ENCODE data around the gene PFKFB4.

PFKFB4 gene

DNA sequence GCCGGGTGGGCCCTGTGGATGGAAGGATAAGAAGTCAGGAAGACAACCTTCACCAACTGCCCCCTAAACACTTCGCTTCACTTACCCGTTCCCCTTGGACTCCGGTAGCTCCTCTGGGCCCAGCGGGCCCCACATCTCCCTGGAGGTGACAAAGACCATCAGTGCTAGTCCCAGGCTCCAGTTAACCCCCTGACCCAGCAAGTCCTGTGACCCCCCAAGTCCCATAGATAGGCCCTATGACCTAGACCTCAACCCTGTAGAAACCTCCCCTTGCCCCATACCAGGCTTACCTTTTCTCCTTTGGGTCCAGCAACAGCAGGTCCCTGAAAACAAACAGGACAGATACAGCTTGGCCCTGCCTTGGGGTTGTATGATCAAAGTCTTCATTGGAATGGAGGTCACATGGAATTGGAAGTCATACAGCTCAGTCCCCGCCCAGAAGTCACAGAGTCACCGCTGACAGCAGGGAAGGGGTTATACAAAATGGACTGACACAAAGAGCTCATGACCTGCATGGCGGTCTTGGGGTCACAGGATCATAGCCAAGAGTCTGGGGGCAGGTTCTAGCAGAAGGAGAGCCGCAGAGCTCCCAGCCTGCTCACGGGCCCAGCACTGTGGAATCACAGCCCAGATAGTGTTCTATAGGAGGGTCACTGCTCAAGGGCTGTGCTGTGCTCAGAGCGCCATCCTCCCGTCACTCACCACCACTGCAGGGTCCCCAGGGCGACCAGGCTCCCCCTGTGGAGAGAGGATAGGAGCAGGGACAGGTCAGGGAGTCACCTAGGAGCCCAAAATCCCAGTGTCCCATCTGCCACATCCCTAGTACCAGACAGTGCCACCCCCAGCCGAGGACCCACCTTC lies 25.2 kb upstream of the PFKFB4 start:
- DNase-seq, result no peak

GRCh38 chr3:48576647-48577046 lies 20.0 kb upstream of the PFKFB4 start:
- no peak for DNase-seq

GRCh38 chr3:48575366-48575765 lies 18.8 kb upstream of the PFKFB4 start:
- no peak for DNase-seq

DNA sequence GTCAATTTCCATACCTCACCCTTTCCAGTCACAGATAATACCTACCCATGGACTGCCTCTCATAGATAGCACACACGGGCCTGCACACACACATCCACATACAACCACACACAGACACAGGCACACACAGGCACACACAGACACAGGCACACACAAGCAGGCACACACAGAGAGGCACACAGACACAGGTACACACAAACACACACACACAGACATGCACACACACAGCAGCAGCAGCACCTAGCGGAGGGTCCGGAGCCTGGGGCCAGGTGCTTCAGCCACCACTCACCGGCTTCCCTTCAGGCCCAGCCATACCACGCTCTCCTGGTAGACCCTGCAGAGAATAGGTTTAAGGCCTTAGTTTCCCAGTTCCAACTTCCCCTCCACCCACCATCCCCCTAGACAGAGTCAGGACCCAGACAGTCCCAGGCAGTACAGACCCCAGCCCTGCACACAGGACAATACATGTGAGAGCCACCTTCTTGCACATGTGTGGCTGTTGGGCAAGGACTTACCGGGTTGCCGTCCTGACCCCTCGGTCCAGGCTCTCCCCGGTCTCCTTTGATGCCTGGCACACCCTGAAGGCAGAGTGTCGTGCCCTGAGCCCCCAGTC lies 17.5 kb upstream of the PFKFB4 start:
- DNase-seq, result no peak

GRCh38 chr3:48572517-48572916 lies 15.9 kb upstream of the PFKFB4 start:
- no peak for DNase-seq

DNA sequence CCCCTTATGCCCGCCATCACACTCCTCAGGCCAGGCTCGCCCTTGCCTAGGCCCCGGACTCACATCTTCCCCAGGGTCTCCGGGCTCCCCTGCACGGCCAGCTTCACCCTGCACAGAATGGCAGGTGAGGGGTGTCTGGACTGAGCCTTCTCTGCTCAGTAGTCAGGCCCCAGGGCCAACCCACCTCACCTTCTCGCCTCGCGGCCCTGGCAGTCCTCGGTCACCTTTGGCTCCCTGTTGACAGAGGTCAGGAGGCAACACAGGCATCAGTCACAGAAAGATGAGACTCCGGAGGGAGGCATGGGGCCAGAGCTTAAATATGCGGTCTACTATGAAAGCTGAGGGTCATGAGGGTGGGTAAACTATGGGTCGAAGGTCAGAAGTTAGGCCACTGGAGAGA lies 15.3 kb upstream of the PFKFB4 start:
- DNase-seq, result no peak

DNA sequence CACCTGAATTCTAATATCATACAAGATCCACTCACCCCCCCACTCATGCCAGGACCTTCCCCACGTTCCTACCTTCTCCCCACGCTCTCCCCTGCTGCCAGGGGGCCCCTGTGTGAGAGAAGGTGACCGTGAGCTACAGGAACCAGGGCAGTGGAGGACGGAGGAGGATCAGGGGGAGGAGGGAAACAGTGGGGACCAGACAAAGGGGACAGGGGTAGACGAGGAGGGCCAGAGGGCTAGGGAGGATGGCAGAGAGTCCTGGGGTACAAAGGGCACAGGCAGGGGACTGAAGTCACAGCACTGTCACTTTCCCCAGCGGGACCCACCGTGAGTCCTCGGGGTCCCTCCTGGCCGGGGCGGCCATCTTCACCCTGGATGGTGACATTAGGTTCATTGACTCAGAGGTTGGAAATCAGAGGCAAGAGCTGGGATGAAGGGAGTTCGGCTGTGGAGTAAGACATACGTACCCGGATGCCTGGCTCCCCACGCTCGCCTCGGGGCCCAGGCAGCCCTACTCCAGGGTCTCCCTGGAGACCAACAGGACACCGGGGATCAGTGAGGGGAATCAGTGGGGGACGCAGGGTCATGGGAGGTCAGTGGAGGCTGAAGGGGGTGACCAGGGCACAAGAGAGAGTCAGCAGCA lies 13.3 kb upstream of the PFKFB4 start:
- no peak for DNase-seq

DNA sequence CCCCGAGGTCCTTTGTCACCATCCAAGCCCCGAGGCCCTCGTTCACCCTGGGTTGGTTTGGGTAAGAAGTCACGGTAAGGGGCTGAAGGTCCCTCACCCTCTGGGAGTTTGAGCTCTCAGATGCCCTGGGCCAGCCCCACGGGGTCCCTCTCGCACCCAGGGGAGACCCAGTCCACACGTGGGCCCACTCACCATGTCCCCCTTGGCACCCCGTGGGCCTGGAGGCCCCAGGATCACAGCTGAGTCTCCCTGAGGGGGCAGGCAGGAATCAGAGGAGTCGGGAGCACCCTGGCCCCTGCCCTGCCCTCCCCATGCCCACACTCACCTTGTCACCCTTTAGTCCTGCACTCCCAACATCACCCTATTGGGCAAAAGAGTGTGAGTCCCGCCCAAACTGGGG lies 12.8 kb upstream of the PFKFB4 start:
- no peak for DNase-seq

DNA sequence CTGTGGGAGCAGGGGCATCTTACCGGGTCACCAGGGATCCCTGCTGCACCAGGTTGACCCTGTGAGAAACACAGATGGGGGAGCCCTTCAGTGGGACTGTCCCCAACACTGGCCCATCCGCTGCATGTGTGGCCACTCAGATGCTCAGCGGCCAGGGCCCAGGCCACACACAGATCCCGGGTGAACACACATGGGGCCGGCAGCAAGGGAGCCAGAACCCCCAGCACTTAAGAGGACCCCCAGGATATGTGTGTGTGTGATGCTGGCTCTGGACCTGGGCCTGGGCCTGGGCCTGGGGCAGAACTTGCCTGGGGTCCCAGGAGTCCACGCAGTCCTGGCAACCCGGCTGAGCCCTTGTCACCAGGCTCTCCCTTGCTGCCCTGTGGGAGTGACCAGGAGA lies 11.9 kb upstream of the PFKFB4 start:
- no peak for DNase-seq

DNA sequence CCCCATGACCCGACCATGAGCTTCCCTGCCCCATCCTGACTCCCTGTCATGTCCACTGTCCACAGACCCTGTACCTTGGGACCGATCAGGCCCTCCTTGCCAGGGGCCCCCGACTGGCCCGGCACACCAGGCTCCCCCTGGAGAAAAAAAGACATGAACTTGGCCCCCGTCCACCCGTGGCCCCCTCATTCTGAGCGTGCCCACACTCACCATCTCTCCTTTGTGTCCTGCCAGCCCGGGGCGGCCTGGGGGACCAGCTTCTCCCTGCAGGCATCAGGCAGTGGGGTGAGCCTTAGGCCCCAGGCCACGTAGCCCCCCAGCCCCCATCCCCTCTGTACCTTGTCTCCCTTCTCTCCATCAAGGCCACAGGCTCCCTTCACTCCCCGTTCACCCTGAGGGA lies 10.9 kb upstream of the PFKFB4 start:
- DNase-seq, result no peak

- DNase-seq, result no peak
Observed at GRCh38 chr3:48567090-48567489, 10.5 kb upstream of the PFKFB4 start.

- no peak for DNase-seq
Observed at GRCh38 chr3:48566401-48566760, 9.8 kb upstream of the PFKFB4 start.

GRCh38 chr3:48565591-48566400 lies 9.2 kb upstream of the PFKFB4 start:
- no peak for DNase-seq

GRCh38 chr3:48565186-48565585 lies 8.6 kb upstream of the PFKFB4 start:
- DNase-seq, result no peak

GRCh38 chr3:48564667-48565066 lies 8.1 kb upstream of the PFKFB4 start:
- DNase-seq, result no peak

GRCh38 chr3:48564022-48564421 lies 7.4 kb upstream of the PFKFB4 start:
- no peak for DNase-seq

DNA sequence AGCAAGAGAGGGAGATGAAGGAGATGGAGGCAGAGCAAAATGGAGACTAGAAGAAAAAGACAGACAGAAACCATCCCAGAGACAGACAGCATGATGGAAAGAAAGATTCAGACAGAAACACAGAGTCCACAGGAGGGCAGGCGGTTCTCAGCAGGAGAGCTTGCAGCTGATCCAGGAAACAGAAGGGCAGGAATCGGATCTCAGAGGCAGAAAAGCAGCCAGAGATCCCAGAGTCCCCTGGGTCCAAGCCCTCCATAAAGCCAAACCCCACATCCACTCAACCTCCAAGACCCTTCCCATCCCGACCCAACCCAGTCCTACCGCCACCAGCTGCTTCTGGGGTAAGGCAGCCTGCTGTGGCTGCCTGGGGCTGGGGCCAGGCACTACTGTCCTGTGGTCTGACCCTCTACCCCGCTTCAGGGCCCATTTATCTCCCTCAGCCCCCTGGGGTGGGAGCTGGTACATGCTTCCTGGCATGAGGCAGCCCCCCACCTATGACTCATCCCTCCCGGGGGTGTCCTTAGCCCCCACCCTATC lies 6.8 kb upstream of the PFKFB4 start, which contains the start of gene UCN2:
TSS of gene UCN2 (minus strand) at position 400 of the 537 bp plus-strand sequence. CDS start 657 bp downstream, outside the sequence.
- no peak for DNase-seq

DNA sequence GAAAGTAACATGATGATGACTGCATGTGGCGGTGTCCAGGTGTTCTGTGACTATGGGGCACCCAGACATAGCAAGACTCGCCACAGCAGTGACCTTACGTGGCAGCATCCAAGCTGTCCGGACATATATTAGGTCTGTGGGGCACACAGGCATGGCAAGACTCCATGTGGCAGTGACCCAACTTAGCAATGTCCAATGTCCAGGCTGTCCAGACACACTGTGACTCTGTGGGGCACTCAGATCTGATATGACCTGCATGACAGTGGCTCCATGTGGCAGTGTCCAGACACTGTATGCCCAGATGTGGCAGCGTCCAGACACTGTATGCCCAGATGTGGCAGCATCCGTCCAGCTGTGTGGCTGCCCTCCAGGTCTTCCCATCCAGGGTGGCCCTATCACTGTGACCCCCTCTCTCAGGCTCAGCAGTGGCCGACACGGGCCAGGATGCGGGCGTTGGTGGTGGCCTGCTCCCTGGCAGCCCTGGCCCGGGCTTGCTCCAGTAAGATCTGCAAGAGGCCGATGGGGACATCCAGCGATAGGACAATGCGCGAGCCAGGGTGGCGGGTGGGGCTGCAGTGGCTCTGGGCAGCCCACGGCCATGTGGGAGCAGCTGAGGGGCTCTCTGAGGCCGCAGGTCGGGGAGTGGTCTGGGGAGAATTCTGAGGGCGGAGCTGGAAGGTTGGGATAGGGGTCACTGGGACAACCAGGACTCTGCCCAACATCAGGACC lies 5.9 kb upstream of the PFKFB4 start:
- DNase-seq, result no peak

- DNase-seq, result no peak
Observed at GRCh38 chr3:48561045-48561736, 4.6 kb upstream of the PFKFB4 start.

- DNase-seq, result no peak
Observed at GRCh38 chr3:48560648-48561018, 4.0 kb upstream of the PFKFB4 start.

- DNase-seq, result no peak
Observed at GRCh38 chr3:48558493-48559134, 2.0 kb upstream of the PFKFB4 start.
